Right cardiac atrium (tissue), 5 donors: ENCODE measurements around the gene COMMD9. TPM values are rescaled to one million over a fixed set of nuclear protein-coding genes. Genes with fewer than 3 reads are reported as not detected.

Experiments
- ATAC-seq, 2 donors: fragments of 200-7000 bp; cut with Tn5 transposase; one replicate each; pipeline versions ENCODE4 v1.8.0 to v1.9.1; 2020; ENCODE audit warnings: moderate library complexity in 2 of 2, mild to moderate bottlenecking in 1 of 2
- DNase-seq, 3 donors: peaks; one replicate each; pipeline ENCODE4 v3.0.0-alpha.2; 2020
- H3K27ac ChIP-seq: one replicate; pipeline ENCODE4 v1.5.1; 2013; ENCODE audit warnings: mild to moderate bottlenecking, low read length, control low read depth, moderate library complexity
- H3K27me3 ChIP-seq: one replicate; pipeline ENCODE4 v1.6.1; 2013; ENCODE audit not compliant: control insufficient read depth, insufficient read depth
- H3K4me1 ChIP-seq: one replicate; pipeline ENCODE4 v1.6.1; 2013; ENCODE audit warnings: low read length; ENCODE audit not compliant: control insufficient read depth, insufficient read depth
- H3K4me3 ChIP-seq: one replicate; pipeline ENCODE4 v1.5.1; 2013; ENCODE audit warnings: low read length, control low read depth
- H3K9me3 ChIP-seq: one replicate; pipeline ENCODE4 v1.6.1; 2013; ENCODE audit warnings: low read length; ENCODE audit not compliant: control insufficient read depth
- WGBS: extraction: QIAGEN DNeasy Blood & Tissue Kit; methylation state at CpG from one replicate; pipeline ENCODE4 v1.1.7; 2013; 5-methylcytosine and 5-hydroxymethylcytosine counted together
- intact Hi-C, 4 donors: fragments of 100-400 bp; cut with DNase I; formaldehyde crosslinking; loops; one replicate each; pipeline versions ENCODE4 v1.11.0 to v1.14.0; 2022 to 2023
- polyA plus RNA-seq: library from polyadenylated mRNA; stranded (reverse); fragments of 200-250 nt; gene quantifications from one replicate; pipeline ENCODE4 v1.2.3, GENCODE V29; 2013
- total RNA-seq, 4 donors: library from RNA; stranded (reverse); fragmentation: NEBNext Ultra II Directional; extraction: Animal tissue kit (Norgen Biotek cat#: 25700); gene quantifications; one replicate each; pipeline ENCODE4 v1.2.1, GENCODE V29; 2021
- donor health status: healthy with polysubstance abuse.
- donor health status: DM: no; HTN: yes; CAD: no.
- donor health status: DM: no; HTN: no; CAD: no.
- donor health status: DM: no; HTN: yes; CAD: no; lungs with severe emphysema.
- donor health status: DM: yes; HTN: yes; CAD: no.

COMMD9 gene
- total and polyA plus RNA-seq, 5 donors, result 35.2 to 51.8 (median 36.9) TPM

GRCh38 chr11:36222831-36223635, 66.2 kb downstream of the COMMD9 start:
- H3K27me3 ChIP-seq, result no peaks in the 10 kb centered on the region
- no peaks in the 10 kb centered on the region for H3K4me1 ChIP-seq
- no peaks in the 10 kb centered on the region for H3K9me3 ChIP-seq
- WGBS, result 80% methylated on average over 14 of the region's 14 CpGs
- ATAC-seq (no peak), DNase-seq (no peak)
- no peak overlapping the region for H3K27ac ChIP-seq
- H3K4me3 ChIP-seq, result no peak overlapping the region
- intact Hi-C loops, result no loop called here

Other genes with a start within 250 kb of the COMMD9 start
- gene PRR5L, start 6.9 kb upstream of the COMMD9 start, total RNA-seq, result 1 to 10 TPM; 1.4 to 5.0 (median 2.6) TPM
- 0.52 TPM for gene PRR5L, start 6.9 kb upstream of the COMMD9 start, polyA plus RNA-seq
- gene TRAF6, start 220.8 kb upstream of the COMMD9 start, total RNA-seq, result 10 to 100 TPM; 11.4 to 13.8 (median 11.8) TPM
- gene TRAF6, start 220.8 kb upstream of the COMMD9 start, polyA plus RNA-seq, result 4.1 TPM